Osteoblast (primary cell): ENCODE data around the gene DLGAP1. TPM values are rescaled to one million over a fixed set of nuclear protein-coding genes. Genes with fewer than 3 reads are reported as not detected.

Experiments used
- DNase-seq: peaks from one replicate; pipeline ENCODE4 v3.0.0; 2011; ENCODE audit warnings: low spot score, mixed read lengths; ENCODE audit not compliant: insufficient read length; ENCODE audit errors: missing footprints
- H2AFZ ChIP-seq: 2 replicates; pipeline ENCODE4 v1.6.0; 2011; ENCODE audit warnings: mild to moderate bottlenecking, low read length
- H3K27ac ChIP-seq: 2 replicates; pipeline ENCODE4 v1.5.1; 2011; ENCODE audit warnings: mild to moderate bottlenecking, low read depth, low read length, moderate library complexity
- H3K27me3 ChIP-seq: 2 replicates; pipeline ENCODE4 v1.6.0; 2012; ENCODE audit warnings: mild to moderate bottlenecking, control low read depth, inconsistent platforms, low read length, moderate library complexity; ENCODE audit not compliant: insufficient read depth
- H3K36me3 ChIP-seq: 2 replicates; pipeline ENCODE4 v1.5.1; 2011; ENCODE audit warnings: mild to moderate bottlenecking, low read length, control low read depth, moderate library complexity; ENCODE audit not compliant: insufficient read depth
- H3K4me1 ChIP-seq: 2 replicates; pipeline ENCODE4 v1.5.1; 2011; ENCODE audit warnings: mild to moderate bottlenecking, low read length, control low read depth, moderate library complexity; ENCODE audit not compliant: insufficient read depth
- H3K4me2 ChIP-seq: 2 replicates; pipeline ENCODE4 v1.6.0; 2011; ENCODE audit warnings: mild to moderate bottlenecking, low read length; ENCODE audit not compliant: insufficient read depth
- H3K4me3 ChIP-seq: fragments of 200-600 bp; sonication (generic); 3 replicates; pipeline ENCODE4 v1.5.1; 2012; ENCODE audit warnings: mild to moderate bottlenecking, low read length, inconsistent platforms; ENCODE audit not compliant: insufficient read depth
- H3K79me2 ChIP-seq: 2 replicates; pipeline ENCODE4 v1.6.0; 2012; ENCODE audit warnings: mild to moderate bottlenecking, low read length, control low read depth, inconsistent platforms; ENCODE audit not compliant: insufficient read depth
- H3K9me3 ChIP-seq: 2 replicates; pipeline ENCODE4 v1.5.1; 2011; ENCODE audit warnings: low read depth, low read length, control low read depth
- H4K20me1 ChIP-seq: 2 replicates; pipeline ENCODE4 v1.6.0; 2012; ENCODE audit warnings: mild to moderate bottlenecking, low read length, control low read depth; ENCODE audit not compliant: insufficient read depth
- CTCF ChIP-seq: IDR thresholded peaks from 2 replicates; pipeline ENCODE4 v1.5.1; 2011; ENCODE audit warnings: mild to moderate bottlenecking, low read depth, low read length, moderate library complexity; ENCODE audit errors: extremely low read depth
- total RNA-seq: library from RNA; depleted of rRNA; stranded (reverse); fragments of >200 nt; gene quantifications from 2 replicates; pipeline ENCODE4 v1.2.3, GENCODE V29; 2012

DLGAP1 gene
- total RNA-seq, 1 donor = not detected

GRCh38 chr18:3867236-3867635 is 587.9 kb downstream of the DLGAP1 start:
- no peaks in the 10 kb centered on the region for H3K27me3 ChIP-seq
- TF ChIP-seq CTCF = no peak
- no peak for DNase-seq
- no peaks in the 10 kb centered on the region for H4K20me1 ChIP-seq
- H3K4me3 ChIP-seq = no peak overlapping the region
- no peak overlapping the region for H3K27ac ChIP-seq
- no peaks in the 10 kb centered on the region for H3K36me3 ChIP-seq
- H3K79me2 ChIP-seq = no peaks in the 10 kb centered on the region
- H2AFZ ChIP-seq = no peak overlapping the region
- H3K4me1 ChIP-seq = no peaks in the 10 kb centered on the region
- H3K9me3 ChIP-seq = no peaks in the 10 kb centered on the region
- H3K4me2 ChIP-seq = no peak overlapping the region

GRCh38 chr18:3864669-3865298 is 590.3 kb downstream of the DLGAP1 start:
- no peaks in the 10 kb centered on the region for H3K27me3 ChIP-seq
- no peak overlapping the region for H3K4me3 ChIP-seq
- no peaks in the 10 kb centered on the region for H3K79me2 ChIP-seq
- no peaks in the 10 kb centered on the region for H3K9me3 ChIP-seq
- no peak overlapping the region for H3K27ac ChIP-seq
- no peak for DNase-seq
- no peak overlapping the region for H2AFZ ChIP-seq
- no peaks in the 10 kb centered on the region for H3K36me3 ChIP-seq
- H4K20me1 ChIP-seq = no peaks in the 10 kb centered on the region
- no peak overlapping the region for H3K4me2 ChIP-seq
- no peak for TF ChIP-seq CTCF
- no peaks in the 10 kb centered on the region for H3K4me1 ChIP-seq

- Histone ChIP-seq H3K4me3 (no peak overlapping the region), H3K36me3 (no peaks in the 10 kb centered on the region), H3K79me2 (no peaks in the 10 kb centered on the region), H3K27ac (no peak overlapping the region), H2AFZ (no peak overlapping the region), H4K20me1 (no peaks in the 10 kb centered on the region), H3K4me2 (no peak overlapping the region), H3K27me3 (no peaks in the 10 kb centered on the region), H3K4me1 (no peaks in the 10 kb centered on the region), H3K9me3 (no peaks in the 10 kb centered on the region)
- no peak for DNase-seq
- no peak for TF ChIP-seq CTCF
Measured at GRCh38 chr18:3863593-3863992, 591.5 kb downstream of the DLGAP1 start.

GRCh38 chr18:3863006-3863405 is 592.1 kb downstream of the DLGAP1 start:
- Histone ChIP-seq H3K36me3 (no peaks in the 10 kb centered on the region), H3K79me2 (no peaks in the 10 kb centered on the region), H3K4me1 (no peaks in the 10 kb centered on the region), H3K27me3 (no peaks in the 10 kb centered on the region), H3K27ac (no peak overlapping the region), H3K4me2 (no peak overlapping the region), H4K20me1 (no peaks in the 10 kb centered on the region), H3K4me3 (no peak overlapping the region), H2AFZ (no peak overlapping the region), H3K9me3 (no peaks in the 10 kb centered on the region)
- DNase-seq = no peak
- no peak for TF ChIP-seq CTCF
